Lower lobe of right lung (tissue), 2 donors: ENCODE results near the gene YEATS2. TPM values are rescaled to one million over a fixed set of nuclear protein-coding genes. Genes with fewer than 3 reads are reported as not detected.
"Not testable (repeated sequence)": the region's sequence is repeated elsewhere in the genome, so short reads cannot be mapped to it uniquely, and the experiment has no call there.

Experiments used
- ATAC-seq, 2 donors: fragments of 200-7000 bp; cut with Tn5 transposase; one replicate each; pipeline ENCODE4 v1.9.1; 2020 to 2022; ENCODE audit warnings: mild to moderate bottlenecking in 2 of 2, moderate library complexity in 2 of 2
- DNase-seq: peaks from one replicate; pipeline ENCODE4 v3.0.0-alpha.2; 2020
- H3K27ac ChIP-seq: fragments of 200-600 bp; one replicate; pipeline ENCODE4 v1.8.0; 2022
- H3K27me3 ChIP-seq: fragments of 200-600 bp; one replicate; pipeline ENCODE4 v1.8.0; 2022; ENCODE audit warnings: low read depth
- H3K36me3 ChIP-seq: fragments of 200-600 bp; one replicate; pipeline ENCODE4 v1.8.0; 2022; ENCODE audit warnings: mild to moderate bottlenecking
- H3K4me1 ChIP-seq: fragments of 200-600 bp; one replicate; pipeline ENCODE4 v1.8.0; 2022
- H3K4me3 ChIP-seq: fragments of 200-600 bp; one replicate; pipeline ENCODE4 v1.8.0; 2022; ENCODE audit warnings: mild to moderate bottlenecking
- H3K9me3 ChIP-seq: fragments of 200-600 bp; one replicate; pipeline ENCODE4 v1.8.0; 2022
- CTCF ChIP-seq: fragments of 200-600 bp; IDR thresholded peaks from one replicate; pipeline ENCODE4 v1.8.0; 2022; ENCODE audit warnings: antibody characterized with exemption, mild to moderate bottlenecking
- intact Hi-C: fragments of 100-400 bp; cut with DNase I; formaldehyde crosslinking; loops from one replicate; pipeline ENCODE4 v1.11.0; 2022
- total RNA-seq: library from RNA; stranded (reverse); fragmentation: NEBNext Ultra II Directional; extraction: Animal tissue kit (Norgen Biotek cat#: 25700); gene quantifications from one replicate; pipeline ENCODE4 v1.2.1, GENCODE V29; 2021
- donor health status: DM: no; HTN: yes; CAD: no; lungs with severe emphysema.

YEATS2 gene
- total RNA-seq, 1 donor from 2014 or later: 29.0 TPM

GRCh38 chr3:183769453-183769852, 71.9 kb downstream of the YEATS2 start:
- intact Hi-C loops: no loop called here
- H3K4me3 ChIP-seq: no peak overlapping the region
- peaks cover 27% of the 10 kb centered on the region for H3K4me1 ChIP-seq
- no peak for DNase-seq
- no peaks in the 10 kb centered on the region for H3K27me3 ChIP-seq
- no peak for TF ChIP-seq CTCF
- H3K27ac ChIP-seq: no peak overlapping the region
- H3K36me3 ChIP-seq: peaks cover 44% of the 10 kb centered on the region
- ATAC-seq: no peak
- no peaks in the 10 kb centered on the region for H3K9me3 ChIP-seq

GRCh38 chr3:183774631-183775030, 77.0 kb downstream of the YEATS2 start:
- intact Hi-C loops: no loop called here
- ATAC-seq: no peak
- no peaks in the 10 kb centered on the region for H3K27me3 ChIP-seq
- H3K4me1 ChIP-seq: no peaks in the 10 kb centered on the region
- H3K36me3 ChIP-seq: peaks cover 77% of the 10 kb centered on the region
- no peak overlapping the region for H3K27ac ChIP-seq
- TF ChIP-seq CTCF: no peak
- no peak overlapping the region for H3K4me3 ChIP-seq
- DNase-seq: no peak
- H3K9me3 ChIP-seq: no peaks in the 10 kb centered on the region

GRCh38 chr3:183775781-183776180, 78.2 kb downstream of the YEATS2 start:
- Histone ChIP-seq H3K27ac (no peak overlapping the region), H3K4me3 (no peak overlapping the region), H3K27me3 (no peaks in the 10 kb centered on the region), H3K9me3 (no peaks in the 10 kb centered on the region), H3K4me1 (no peaks in the 10 kb centered on the region), H3K36me3 (peaks cover 87% of the 10 kb centered on the region)
- intact Hi-C loops: no loop called here
- ATAC-seq (no peak), DNase-seq (no peak)
- no peak for TF ChIP-seq CTCF

GRCh38 chr3:183776451-183776850, 78.9 kb downstream of the YEATS2 start:
- ATAC-seq, H3K9me3 ChIP-seq, H3K4me3 ChIP-seq, H3K4me1 ChIP-seq, H3K27ac ChIP-seq, H3K27me3 ChIP-seq, intact Hi-C loops, DNase-seq: not testable (repeated sequence)
- peaks cover 93% of the 10 kb centered on the region for H3K36me3 ChIP-seq

- Histone ChIP-seq H3K36me3 (peaks cover 96% of the 10 kb centered on the region), H3K9me3 (no peaks in the 10 kb centered on the region), H3K27ac (no peak overlapping the region), H3K4me3 (no peak overlapping the region), H3K4me1 (no peaks in the 10 kb centered on the region), H3K27me3 (no peaks in the 10 kb centered on the region)
- intact Hi-C loops: no loop called here
- ATAC-seq (no peak), DNase-seq (no peak)
- TF ChIP-seq CTCF: no peak
Observed at GRCh38 chr3:183777016-183777618, 79.5 kb downstream of the YEATS2 start.

GRCh38 chr3:183779896-183780465, 82.4 kb downstream of the YEATS2 start:
- no peak overlapping the region for H3K4me3 ChIP-seq
- H3K9me3 ChIP-seq: no peaks in the 10 kb centered on the region
- peaks cover 99% of the 10 kb centered on the region for H3K36me3 ChIP-seq
- H3K27ac ChIP-seq: no peak overlapping the region
- TF ChIP-seq CTCF: no peak
- no peaks in the 10 kb centered on the region for H3K27me3 ChIP-seq
- intact Hi-C loops: no loop called here
- ATAC-seq (peak; percentile 59 to 90), DNase-seq (peak; percentile 77)
- no peaks in the 10 kb centered on the region for H3K4me1 ChIP-seq
